Activated effector memory CD4-positive, alpha-beta T cell treated with Interleukin-2 at 50 U/mL for 16 hours (primary cell): ENCODE results near the gene GNPAT.
A peak's percentile ranks its signal among the peaks of the same experiment; 100 is the strongest.

Experiments
- DNase-seq: peaks from one replicate; pipeline ENCODE4 v3.0.0-alpha.2; 2020

Gene GNPAT

GRCh38 chr1:231248778-231249177 lies 7.8 kb downstream of the GNPAT start:
- DNase-seq: no peak

GRCh38 chr1:231252336-231252735 lies 11.3 kb downstream of the GNPAT start:
- no peak for DNase-seq

GRCh38 chr1:231260351-231260750 lies 19.3 kb downstream of the GNPAT start:
- no peak for DNase-seq

- no peak for DNase-seq
These were observed 23.6 kb downstream of the GNPAT start for GRCh38 chr1:231264642-231265041.

GRCh38 chr1:231265379-231265778 lies 24.4 kb downstream of the GNPAT start:
- DNase-seq: no peak

DNA sequence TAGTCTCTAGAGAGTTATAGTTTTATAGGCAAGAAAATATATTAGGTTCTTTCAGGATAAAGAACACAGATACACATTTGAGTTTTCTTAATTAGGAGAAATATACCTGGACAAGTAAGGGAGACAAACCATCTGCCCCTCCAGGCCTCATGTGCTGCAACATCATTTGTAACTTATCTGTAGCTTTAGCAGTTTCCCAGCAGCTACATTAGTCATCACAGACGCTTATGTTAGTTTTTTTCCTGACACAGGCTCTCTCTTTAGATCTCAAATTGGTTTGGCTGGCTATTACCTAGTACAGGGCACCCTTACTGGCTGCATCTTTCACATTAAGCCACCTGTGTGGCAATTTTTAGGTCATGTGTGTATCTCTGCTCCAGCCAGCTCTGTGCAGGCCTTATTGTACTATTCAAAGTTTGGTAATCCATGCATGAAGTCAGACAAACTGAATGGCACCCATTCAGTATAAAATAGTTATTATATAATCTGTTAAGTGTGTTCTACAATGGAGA lies 25.9 kb downstream of the GNPAT start:
- no peak for DNase-seq

GRCh38 chr1:231272173-231272572 lies 31.2 kb downstream of the GNPAT start:
- no peak for DNase-seq

GRCh38 chr1:231272880-231273279 lies 31.9 kb downstream of the GNPAT start:
- no peak for DNase-seq

DNA sequence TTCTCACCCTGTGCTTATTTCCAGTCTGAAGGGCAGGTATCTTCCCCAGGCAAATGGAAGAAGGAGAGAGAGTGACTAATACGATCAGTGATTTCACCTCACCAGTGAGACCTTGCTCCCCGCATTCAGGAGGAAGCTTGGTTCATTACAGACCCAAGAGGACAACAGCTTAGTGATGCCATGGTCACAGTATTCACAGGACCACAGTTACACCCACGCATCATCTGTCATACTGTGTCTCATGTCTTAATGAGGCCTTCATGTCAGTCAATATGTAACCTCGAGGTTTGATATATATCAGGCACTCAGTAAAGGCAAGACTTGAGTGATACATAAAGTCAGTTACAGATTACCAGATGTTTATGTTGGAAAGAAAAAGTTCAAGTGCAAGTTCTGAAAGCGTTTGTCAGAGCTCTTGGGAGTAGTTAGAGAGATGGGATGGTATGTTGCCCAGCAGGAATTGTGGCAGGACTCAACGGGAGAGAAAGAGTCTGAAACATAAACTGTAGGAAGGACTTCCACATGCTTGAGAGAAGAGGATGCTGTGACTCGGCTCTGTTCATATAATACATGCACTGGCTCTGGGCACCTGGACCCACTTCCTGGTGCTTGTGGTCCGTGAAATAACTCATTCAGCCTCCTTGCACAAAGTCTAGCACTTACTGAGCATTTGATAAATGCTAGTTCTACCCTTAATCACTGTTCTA lies 33.3 kb downstream of the GNPAT start:
- DNase-seq: no peak

GRCh38 chr1:231278100-231278790 lies 37.2 kb downstream of the GNPAT start:
- no peak for DNase-seq

GRCh38 chr1:231279081-231279480 lies 38.1 kb downstream of the GNPAT start:
- no peak for DNase-seq

DNA sequence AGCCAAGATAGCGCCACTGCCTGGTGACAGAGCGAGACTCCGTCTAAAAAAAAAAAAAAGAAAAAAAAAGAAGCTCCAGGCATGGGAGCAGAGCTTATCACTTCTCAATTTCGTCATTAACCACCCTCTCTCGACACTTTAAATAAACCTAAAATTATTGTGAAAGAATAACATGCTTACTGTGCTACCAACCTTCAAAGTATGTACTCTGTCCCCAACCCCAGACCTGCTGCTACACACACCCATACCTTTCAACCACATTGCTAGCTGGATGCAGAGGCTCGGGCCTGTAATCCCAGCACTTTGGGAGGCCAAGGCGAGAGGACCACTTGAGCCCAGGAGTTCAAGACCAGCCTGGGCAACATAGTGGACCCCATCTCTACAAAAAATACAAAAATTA lies 38.7 kb downstream of the GNPAT start:
- DNase-seq: no peak

- no peak for DNase-seq
These were observed 43.4 kb downstream of the GNPAT start for GRCh38 chr1:231284441-231284840.

DNA sequence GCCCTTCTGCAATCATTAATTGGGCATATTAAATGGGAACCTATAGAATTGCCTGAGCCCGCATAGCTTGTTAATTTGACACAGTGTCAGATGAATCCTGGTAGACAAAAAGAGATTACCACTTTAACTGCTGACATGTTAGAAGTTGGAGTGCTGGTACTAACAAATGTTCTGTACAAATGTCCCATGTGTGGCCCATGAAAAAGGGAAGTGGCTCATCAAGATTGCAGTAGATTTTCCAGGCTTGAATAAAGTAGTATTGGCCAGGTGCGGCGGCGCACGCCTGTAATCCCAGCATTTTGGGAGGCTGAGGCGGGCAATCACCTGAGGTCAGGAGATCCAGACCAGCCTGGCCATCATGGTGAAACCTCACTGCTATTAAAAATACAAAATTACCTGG lies 45.6 kb downstream of the GNPAT start:
- DNase-seq: no peak

DNA sequence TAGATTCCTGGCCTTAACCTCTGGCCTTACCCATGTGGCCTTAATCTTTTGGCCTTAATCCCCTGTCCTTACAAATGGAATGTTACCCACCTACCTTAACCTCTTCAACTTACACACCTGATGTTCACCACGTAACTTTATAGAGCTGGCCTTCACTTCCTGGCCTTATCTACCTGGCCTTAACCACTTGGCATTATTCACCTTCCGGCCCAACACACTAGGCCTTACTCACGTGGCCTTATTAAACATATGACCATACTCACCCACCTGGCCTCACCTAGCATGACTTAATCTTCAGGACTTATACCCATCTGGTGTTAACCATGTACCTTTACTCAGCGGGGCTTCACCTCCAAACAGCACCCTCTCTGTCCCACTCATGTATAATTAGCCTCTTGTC lies 54.9 kb downstream of the GNPAT start:
- no peak for DNase-seq

- DNase-seq: no peak
These were observed 61.0 kb downstream of the GNPAT start for GRCh38 chr1:231301990-231302389.

GRCh38 chr1:231310391-231310934 lies 69.5 kb downstream of the GNPAT start:
- no peak for DNase-seq

DNA sequence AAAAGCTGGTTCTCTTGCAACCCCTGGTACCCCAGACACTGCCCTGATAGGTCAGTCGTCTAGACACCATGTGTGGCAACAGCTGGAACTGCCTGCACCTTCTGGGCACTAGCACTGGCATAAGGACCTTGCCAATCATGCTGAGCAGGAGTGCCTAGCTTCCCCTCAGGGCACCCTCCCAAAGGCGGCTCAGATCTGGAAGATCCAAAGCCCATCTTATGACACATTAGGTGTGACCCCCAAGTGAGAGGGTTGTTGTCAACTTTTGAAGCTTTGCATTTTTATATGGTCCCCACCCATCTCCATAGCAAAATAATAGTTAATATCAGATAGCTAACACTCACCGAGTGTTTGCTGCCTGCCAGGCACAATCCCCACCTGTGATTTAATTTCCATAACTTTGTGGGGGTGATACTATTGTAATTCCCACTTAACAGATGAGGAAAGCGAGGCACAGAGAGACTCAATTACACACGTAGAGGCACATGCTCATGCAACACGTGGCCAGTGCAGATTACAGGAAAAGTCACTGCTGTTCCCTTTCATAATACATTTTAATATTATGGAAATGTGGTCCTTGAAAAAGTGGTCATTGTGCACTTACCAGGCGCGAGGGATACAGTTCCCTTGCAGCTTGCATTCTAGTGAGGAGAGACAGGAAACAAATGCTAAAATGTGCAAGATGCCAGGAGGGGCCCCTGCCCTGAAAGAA lies 70.9 kb downstream of the GNPAT start:
- DNase-seq: no peak

GRCh38 chr1:231312432-231312788 lies 71.4 kb downstream of the GNPAT start:
- no peak for DNase-seq

DNA sequence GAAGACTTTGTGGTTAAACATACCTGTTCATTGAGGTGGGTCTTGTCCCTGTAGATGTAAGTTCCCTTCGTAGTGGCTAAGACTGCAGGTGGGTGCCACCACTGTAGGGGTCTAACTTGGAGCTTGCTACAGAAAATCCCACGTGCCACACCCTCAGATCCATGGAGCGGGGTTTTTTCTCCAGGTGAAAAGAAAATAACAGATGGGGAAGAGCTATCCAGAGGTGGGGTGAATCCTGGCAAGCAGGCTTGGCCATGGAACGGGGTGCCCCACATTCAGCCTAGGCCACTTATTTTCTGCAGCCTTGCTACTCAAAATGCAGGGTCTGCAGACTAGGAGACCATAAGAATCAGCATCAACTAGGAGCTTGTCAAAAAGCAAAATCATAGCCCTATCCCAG lies 72.6 kb downstream of the GNPAT start:
- no peak for DNase-seq

DNA sequence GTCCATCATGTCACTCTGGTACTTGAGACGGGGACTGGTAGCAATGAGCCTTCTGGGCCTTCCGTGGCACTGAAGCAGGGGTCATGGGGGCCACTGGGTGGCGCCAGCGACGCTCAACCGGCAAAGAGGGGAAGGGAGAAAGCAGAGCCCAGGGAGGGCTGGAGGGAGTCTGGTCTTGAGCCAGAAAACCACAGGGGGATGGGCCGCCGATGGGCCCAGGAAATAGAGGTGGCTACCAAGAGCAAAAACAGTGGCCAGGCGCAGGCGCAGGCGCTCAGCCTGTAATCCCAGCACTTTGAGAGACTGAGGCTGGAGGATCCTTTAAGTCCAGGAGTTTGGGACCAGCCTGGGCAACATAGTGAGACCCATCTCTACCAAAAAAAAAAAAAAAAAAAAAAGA lies 74.9 kb downstream of the GNPAT start:
- DNase-seq: peak; percentile 9

GRCh38 chr1:231317306-231318014 lies 76.4 kb downstream of the GNPAT start:
- no peak for DNase-seq

- no peak for DNase-seq
These were observed 77.0 kb downstream of the GNPAT start for GRCh38 chr1:231318015-231318355.
